Endodermal cell (in vitro differentiated cells): Measurements from ENCODE around the gene GNG5. TPM values are rescaled to one million over a fixed set of nuclear protein-coding genes. Genes with fewer than 3 reads are reported as not detected.

Experiments used
- DNase-seq: peaks from one replicate; pipeline ENCODE4 v3.0.0-alpha.2; 2017
- H3K27ac ChIP-seq: 2 replicates; pipeline ENCODE4 v1.5.1; 2013; ENCODE audit warnings: mild to moderate bottlenecking, low read depth, low read length, moderate library complexity
- H3K27me3 ChIP-seq: 2 replicates; pipeline ENCODE4 v1.6.1; 2013; ENCODE audit warnings: mild to moderate bottlenecking, low read length, moderate library complexity; ENCODE audit not compliant: insufficient read depth, control insufficient read depth, poor library complexity, severe bottlenecking
- H3K36me3 ChIP-seq: 2 replicates; pipeline ENCODE4 v1.7.0; 2013; ENCODE audit warnings: mild to moderate bottlenecking, low read length, moderate library complexity; ENCODE audit not compliant: control insufficient read depth, insufficient read depth
- H3K4me1 ChIP-seq: one replicate; pipeline ENCODE4 v1.7.0; 2013; ENCODE audit warnings: low read length; ENCODE audit not compliant: control insufficient read depth, insufficient read depth
- H3K4me3 ChIP-seq: 2 replicates; pipeline ENCODE4 v1.5.1; 2013; ENCODE audit warnings: mild to moderate bottlenecking, low read length, moderate library complexity
- H3K9ac ChIP-seq: 2 replicates; pipeline ENCODE4 v1.6.1; 2013; ENCODE audit warnings: mild to moderate bottlenecking, low read length, moderate library complexity; ENCODE audit not compliant: poor library complexity, severe bottlenecking; ENCODE audit errors: extremely low read depth
- H3K9me3 ChIP-seq: 2 replicates; pipeline ENCODE4 v1.6.1; 2013; ENCODE audit warnings: mild to moderate bottlenecking, low read length, moderate library complexity; ENCODE audit not compliant: control insufficient read depth
- H3K27ac Mint-ChIP-seq: 2 replicates; pipeline ENCODE4 v1.8.0; 2020; ENCODE audit warnings: mixed read lengths
- H3K27me3 Mint-ChIP-seq: 2 replicates; pipeline ENCODE4 v1.8.0; 2021; ENCODE audit warnings: mild to moderate bottlenecking, mixed read lengths; ENCODE audit not compliant: insufficient read depth
- H3K36me3 Mint-ChIP-seq: 2 replicates; pipeline ENCODE4 v1.8.0; 2020; ENCODE audit warnings: low read depth, mixed read lengths
- H3K4me1 Mint-ChIP-seq: 2 replicates; pipeline ENCODE4 v1.8.0; 2020; ENCODE audit warnings: mixed read lengths
- H3K4me3 Mint-ChIP-seq: 2 replicates; pipeline ENCODE4 v1.8.0; 2020; ENCODE audit warnings: mild to moderate bottlenecking, moderate library complexity, mixed read lengths
- H3K9me3 Mint-ChIP-seq: 2 replicates; pipeline ENCODE4 v1.8.0; 2020; ENCODE audit warnings: mild to moderate bottlenecking, mixed read lengths
- WGBS, 2 experiments: methylation state at CpG; one replicate each; pipeline versions ENCODE4 v1.1.5 to v1.1.7; 2013; ENCODE audit warnings: missing lambda C conversion rate in 2 of 2, mixed read lengths in 1 of 2; ENCODE audit not compliant: insufficient coverage in 1 of 2, insufficient read length in 1 of 2; 5-methylcytosine and 5-hydroxymethylcytosine counted together
- total RNA-seq, 2 donors: library from RNA; stranded (reverse); fragmentation: NEBNext Ultra II Directional in 1 of 2; extraction: Animal tissue kit (Norgen Biotek cat#: 25700) in 1 of 2; gene quantifications; 2 replicates in 1 of 2; 3 replicates in 1 of 2; pipeline ENCODE4 v1.2.1, GENCODE V29; 2021
- TF ChIP-seq, protein P1 (sequence below): fragments of 200-600 bp; sonication (generic); conservative IDR thresholded peaks from 2 replicates; pipeline ENCODE4 v1.5.0; 2021; ENCODE audit warnings: antibody characterized with exemption, mild to moderate bottlenecking

GNG5 gene
- total RNA-seq, 2 donors from 2014 or later: 124 to 144 TPM

- Mint-ChIP-seq H3K4me1 (no peaks in the 10 kb centered on the region), H3K9me3 (peaks cover 3% of the 10 kb centered on the region), H3K27me3 (no peaks in the 10 kb centered on the region), H3K36me3 (peaks cover 6% of the 10 kb centered on the region), H3K27ac (no peak overlapping the region), H3K4me3 (no peak overlapping the region)
- Histone ChIP-seq H3K4me1 (no peaks in the 10 kb centered on the region), H3K4me3 (no peak overlapping the region), H3K27ac (no peak overlapping the region), H3K36me3 (no peaks in the 10 kb centered on the region), H3K9me3 (peaks cover 5% of the 10 kb centered on the region), H3K9ac (no peak overlapping the region), H3K27me3 (no peaks in the 10 kb centered on the region)
- DNase-seq: no peak
- 88 to 100% methylated on average over 1 of the region's 1 CpG for WGBS, 2 experiments
- TF ChIP-seq, protein P1, sequence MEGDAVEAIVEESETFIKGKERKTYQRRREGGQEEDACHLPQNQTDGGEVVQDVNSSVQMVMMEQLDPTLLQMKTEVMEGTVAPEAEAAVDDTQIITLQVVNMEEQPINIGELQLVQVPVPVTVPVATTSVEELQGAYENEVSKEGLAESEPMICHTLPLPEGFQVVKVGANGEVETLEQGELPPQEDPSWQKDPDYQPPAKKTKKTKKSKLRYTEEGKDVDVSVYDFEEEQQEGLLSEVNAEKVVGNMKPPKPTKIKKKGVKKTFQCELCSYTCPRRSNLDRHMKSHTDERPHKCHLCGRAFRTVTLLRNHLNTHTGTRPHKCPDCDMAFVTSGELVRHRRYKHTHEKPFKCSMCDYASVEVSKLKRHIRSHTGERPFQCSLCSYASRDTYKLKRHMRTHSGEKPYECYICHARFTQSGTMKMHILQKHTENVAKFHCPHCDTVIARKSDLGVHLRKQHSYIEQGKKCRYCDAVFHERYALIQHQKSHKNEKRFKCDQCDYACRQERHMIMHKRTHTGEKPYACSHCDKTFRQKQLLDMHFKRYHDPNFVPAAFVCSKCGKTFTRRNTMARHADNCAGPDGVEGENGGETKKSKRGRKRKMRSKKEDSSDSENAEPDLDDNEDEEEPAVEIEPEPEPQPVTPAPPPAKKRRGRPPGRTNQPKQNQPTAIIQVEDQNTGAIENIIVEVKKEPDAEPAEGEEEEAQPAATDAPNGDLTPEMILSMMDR: no peak
These were observed 19.4 kb upstream of the GNG5 start for GRCh38 chr1:84525779-84526178.

DNA sequence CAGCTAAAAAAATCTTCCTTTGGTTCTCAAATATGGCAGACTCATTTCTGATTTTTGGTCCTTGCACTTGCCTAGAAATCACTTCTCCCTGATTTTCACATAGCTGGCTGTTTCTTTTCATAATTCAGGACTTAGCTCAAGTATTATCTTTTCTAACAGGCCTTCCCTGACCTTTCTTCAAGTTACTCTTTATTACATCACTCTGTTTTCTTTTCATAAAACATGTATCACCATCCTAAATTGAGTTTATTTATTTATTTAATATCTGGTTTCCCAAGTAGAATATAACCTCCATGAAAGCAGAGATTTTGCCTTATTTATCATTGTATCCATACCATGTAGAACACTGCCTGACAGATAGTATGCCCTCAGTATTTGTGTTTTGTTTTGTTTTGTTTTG is 18.2 kb upstream of the GNG5 start:
- peaks cover 6% of the 10 kb centered on the region for H3K36me3 Mint-ChIP-seq
- H3K4me3 Mint-ChIP-seq: no peak overlapping the region
- no peak overlapping the region for H3K9ac ChIP-seq
- TF ChIP-seq, protein P1: no peak
- H3K4me1 Mint-ChIP-seq: no peaks in the 10 kb centered on the region
- no peak overlapping the region for H3K4me3 ChIP-seq
- no peaks in the 10 kb centered on the region for H3K4me1 ChIP-seq
- H3K27me3 Mint-ChIP-seq: no peaks in the 10 kb centered on the region
- H3K9me3 ChIP-seq: peaks cover 5% of the 10 kb centered on the region
- H3K27ac Mint-ChIP-seq: no peak overlapping the region
- no peaks in the 10 kb centered on the region for H3K36me3 ChIP-seq
- peaks cover 3% of the 10 kb centered on the region for H3K9me3 Mint-ChIP-seq
- H3K27me3 ChIP-seq: no peaks in the 10 kb centered on the region
- no peak for DNase-seq
- no peak overlapping the region for H3K27ac ChIP-seq

DNA sequence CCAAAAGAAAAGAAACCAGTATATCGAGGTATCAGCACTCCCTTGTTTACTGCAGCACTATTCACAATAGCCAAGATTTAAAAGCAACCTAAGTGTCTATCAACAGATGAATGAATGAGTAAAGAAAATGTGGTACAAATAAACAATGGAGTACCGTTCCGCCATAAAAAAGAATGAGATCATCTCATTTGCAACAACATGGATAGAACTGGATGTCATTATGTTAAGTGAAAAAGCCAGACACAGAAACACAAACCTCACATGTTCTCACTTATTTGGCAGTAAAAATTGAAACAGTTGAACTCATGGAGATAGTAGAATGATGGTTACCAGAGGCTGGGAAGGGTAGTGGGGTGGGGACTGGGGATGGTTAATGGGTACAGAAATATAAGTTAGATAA is 4.3 kb upstream of the GNG5 start:
- Histone ChIP-seq H3K9me3 (peaks cover 16% of the 10 kb centered on the region), H3K4me1 (no peaks in the 10 kb centered on the region), H3K9ac (no peak overlapping the region), H3K4me3 (no peak overlapping the region), H3K27ac (no peak overlapping the region), H3K27me3 (no peaks in the 10 kb centered on the region), H3K36me3 (no peaks in the 10 kb centered on the region)
- peaks cover 2% of the 10 kb centered on the region for H3K27me3 Mint-ChIP-seq
- peaks cover 12% of the 10 kb centered on the region for H3K9me3 Mint-ChIP-seq
- H3K4me1 Mint-ChIP-seq: no peaks in the 10 kb centered on the region
- H3K36me3 Mint-ChIP-seq: peaks cover 6% of the 10 kb centered on the region
- H3K27ac Mint-ChIP-seq: no peak overlapping the region
- no peak for DNase-seq
- H3K4me3 Mint-ChIP-seq: no peak overlapping the region
- TF ChIP-seq, protein P1: no peak
- 94% methylated on average over 2 to 3 of the region's 3 CpGs for WGBS, 2 experiments
